ENCODE results near the gene CACNA2D2.

The CACNA2D2 gene

GRCh38 chr3:50322386-50323091 lies 180.9 kb downstream of the CACNA2D2 start, which contains the start of gene HYAL2:
Gene HYAL2, minus strand, starts transcription at chr3:50322745. Its CDS starts 2,256 bp downstream, at chr3:50320489.
- DNase-seq: no peak

- no peak for DNase-seq
Observed at GRCh38 chr3:50322115-50322385, 181.4 kb downstream of the CACNA2D2 start.

GRCh38 chr3:50321336-50322114 lies 181.9 kb downstream of the CACNA2D2 start:
- peak; percentile 94 for DNase-seq

- peak; percentile 85 for DNase-seq
Observed at GRCh38 chr3:50320853-50321335, 182.5 kb downstream of the CACNA2D2 start.

GRCh38 chr3:50319894-50320625 lies 183.4 kb downstream of the CACNA2D2 start:
- DNase-seq: no peak

GRCh38 chr3:50319181-50319893 lies 184.1 kb downstream of the CACNA2D2 start:
- peak; percentile 45 for DNase-seq

- DNase-seq: no peak
Observed at GRCh38 chr3:50318615-50319014, 184.8 kb downstream of the CACNA2D2 start.

- DNase-seq: no peak
Observed at GRCh38 chr3:50318163-50318562, 185.3 kb downstream of the CACNA2D2 start.

- no peak for DNase-seq
Observed at GRCh38 chr3:50317300-50317699, 186.1 kb downstream of the CACNA2D2 start.

GRCh38 chr3:50316657-50317242 lies 186.7 kb downstream of the CACNA2D2 start:
- DNase-seq: peak; percentile 98

- no peak for DNase-seq
Observed at GRCh38 chr3:50314816-50315215, 188.6 kb downstream of the CACNA2D2 start.

GRCh38 chr3:50314342-50314741 lies 189.1 kb downstream of the CACNA2D2 start:
- DNase-seq: no peak

Measured in islet precursor cell (in vitro differentiated cells).